Measurements from ENCODE around the gene NCL. TPM values are rescaled to one million over a fixed set of nuclear protein-coding genes. Genes with fewer than 3 reads are reported as not detected.

Gene NCL
- total and polyA plus RNA-seq, 5 experiments from 2014 or later: 370 to 590 (median 467) TPM

- Mint-ChIP-seq H3K27ac (peak overlapping the region in 5 of 10 donors; percentile 16 to 95 (median 65)), H3K4me1 (peaks cover 0 to 3% (median 0%) of the 10 kb centered on the region in 4 donors), H3K4me3 (peak overlapping the region in 1 of 10 donors; percentile 83), H3K27me3 (peaks cover 0 to 2% (median 0%) of the 10 kb centered on the region in 5 donors), H3K36me3 (peaks cover 0 to 4% (median 2%) of the 10 kb centered on the region in 3 donors), H3K9me3 (peaks cover 0 to 9% (median 6%) of the 10 kb centered on the region in 9 donors)
- peak in 1 of 2 donors; percentile 73 for ATAC-seq
- DNase-seq: peak in 5 of 10 donors; percentile 24 to 67 (median 40)
- POLR2A ChIA-PET: no interaction called here
Observed at GRCh38 chr2:231425811-231426703, 38.2 kb downstream of the NCL start.

- no peak for ATAC-seq
- H3K9me3 Mint-ChIP-seq: peaks cover 0 to 5% (median 0%) of the 10 kb centered on the region in 9 donors
- H3K4me1 Mint-ChIP-seq: peaks cover 0 to 3% (median 0%) of the 10 kb centered on the region in 4 donors
- DNase-seq: no peak
- H3K27me3 Mint-ChIP-seq: peaks cover 0 to 1% (median 0%) of the 10 kb centered on the region in 5 donors
- POLR2A ChIA-PET: no interaction called here
- H3K36me3 Mint-ChIP-seq: no peaks in the 10 kb centered on the region
- peak overlapping the region in 3 of 10 donors; percentile 32 to 95 (median 91) for H3K27ac Mint-ChIP-seq
- H3K4me3 Mint-ChIP-seq: no peak overlapping the region
Observed at GRCh38 chr2:231425291-231425810, 38.9 kb downstream of the NCL start.

- Mint-ChIP-seq H3K9me3 (no peaks in the 10 kb centered on the region), H3K27ac (no peak overlapping the region), H3K4me3 (no peak overlapping the region), H3K36me3 (no peaks in the 10 kb centered on the region), H3K27me3 (peaks cover 0 to 11% (median 2%) of the 10 kb centered on the region in 5 donors), H3K4me1 (peaks cover 0 to 3% (median 0%) of the 10 kb centered on the region in 4 donors)
- DNase-seq (no peak), ATAC-seq (no peak)
- POLR2A ChIA-PET: interaction anchor here (0.7 kb wide), 1 partner anchor 13 kb away, joined by 3 read pairs; no protein-coding TSS in a partner anchor
Observed at GRCh38 chr2:231423176-231423575, 41.1 kb downstream of the NCL start.

- DNase-seq: no peak
- Mint-ChIP-seq H3K9me3 (no peaks in the 10 kb centered on the region), H3K36me3 (no peaks in the 10 kb centered on the region), H3K27me3 (peaks cover 0 to 11% (median 2%) of the 10 kb centered on the region in 5 donors), H3K4me3 (no peak overlapping the region), H3K4me1 (peaks cover 0 to 3% (median 0%) of the 10 kb centered on the region in 4 donors), H3K27ac (no peak overlapping the region)
- no peak for ATAC-seq
- POLR2A ChIA-PET: no interaction called here
Observed at GRCh38 chr2:231422056-231422455, 42.2 kb downstream of the NCL start.

- Mint-ChIP-seq H3K27me3 (peaks cover 0 to 11% (median 2%) of the 10 kb centered on the region in 5 donors), H3K36me3 (no peaks in the 10 kb centered on the region), H3K4me1 (peaks cover 0 to 3% (median 0%) of the 10 kb centered on the region in 4 donors), H3K9me3 (no peaks in the 10 kb centered on the region), H3K4me3 (no peak overlapping the region), H3K27ac (peak overlapping the region in 1 of 10 donors; percentile 7)
- no peak for ATAC-seq
- DNase-seq: no peak
- POLR2A ChIA-PET: no interaction called here
Observed at GRCh38 chr2:231421051-231421580, 43.2 kb downstream of the NCL start.

GRCh38 chr2:231418820-231419640 lies 45.3 kb downstream of the NCL start:
- no peaks in the 10 kb centered on the region for H3K9me3 Mint-ChIP-seq
- POLR2A ChIA-PET: no interaction called here
- H3K27ac Mint-ChIP-seq: no peak overlapping the region
- no peaks in the 10 kb centered on the region for H3K36me3 Mint-ChIP-seq
- DNase-seq (no peak), ATAC-seq (no peak)
- H3K27me3 Mint-ChIP-seq: peaks cover 5 to 15% (median 11%) of the 10 kb centered on the region in 5 donors
- H3K4me3 Mint-ChIP-seq: no peak overlapping the region
- H3K4me1 Mint-ChIP-seq: no peaks in the 10 kb centered on the region

GRCh38 chr2:231415029-231415428 lies 49.3 kb downstream of the NCL start:
- Mint-ChIP-seq H3K4me1 (peaks cover 0 to 8% (median 3%) of the 10 kb centered on the region in 4 donors), H3K36me3 (peaks cover 0 to 7% (median 3%) of the 10 kb centered on the region in 3 donors), H3K27ac (peak overlapping the region in 1 of 10 donors; percentile 59), H3K4me3 (no peak overlapping the region), H3K9me3 (peaks cover 0 to 8% (median 5%) of the 10 kb centered on the region in 9 donors), H3K27me3 (peaks cover 16 to 46% (median 30%) of the 10 kb centered on the region in 5 donors)
- ATAC-seq (no peak), DNase-seq (no peak)
- POLR2A ChIA-PET: no interaction called here

- Mint-ChIP-seq H3K27ac (no peak overlapping the region), H3K9me3 (peaks cover 0 to 8% (median 6%) of the 10 kb centered on the region in 9 donors), H3K36me3 (peaks cover 0 to 9% (median 3%) of the 10 kb centered on the region in 3 donors), H3K4me1 (peaks cover 0 to 8% (median 3%) of the 10 kb centered on the region in 4 donors), H3K4me3 (peak overlapping the region in 2 of 10 donors; percentile 10 to 36), H3K27me3 (peaks cover 16 to 42% (median 30%) of the 10 kb centered on the region in 5 donors)
- no peak for ATAC-seq
- no peak for DNase-seq
- POLR2A ChIA-PET: no interaction called here
Observed at GRCh38 chr2:231413921-231414476, 50.3 kb downstream of the NCL start.

GRCh38 chr2:231413456-231413855 lies 50.8 kb downstream of the NCL start:
- H3K27ac Mint-ChIP-seq: no peak overlapping the region
- H3K4me3 Mint-ChIP-seq: no peak overlapping the region
- POLR2A ChIA-PET: no interaction called here
- peaks cover 0 to 8% (median 6%) of the 10 kb centered on the region in 9 donors for H3K9me3 Mint-ChIP-seq
- DNase-seq: no peak
- peaks cover 0 to 8% (median 3%) of the 10 kb centered on the region in 4 donors for H3K4me1 Mint-ChIP-seq
- peaks cover 0 to 9% (median 3%) of the 10 kb centered on the region in 3 donors for H3K36me3 Mint-ChIP-seq
- peaks cover 14 to 42% (median 30%) of the 10 kb centered on the region in 5 donors for H3K27me3 Mint-ChIP-seq
- ATAC-seq: no peak

- Mint-ChIP-seq H3K36me3 (peaks cover 0 to 9% (median 3%) of the 10 kb centered on the region in 3 donors), H3K27me3 (peaks cover 14 to 45% (median 30%) of the 10 kb centered on the region in 5 donors), H3K4me1 (peaks cover 0 to 8% (median 3%) of the 10 kb centered on the region in 4 donors), H3K4me3 (peak overlapping the region in 7 of 10 donors; percentile 38 to 65 (median 43)), H3K27ac (peak overlapping the region in 1 of 10 donors; percentile 43), H3K9me3 (peaks cover 0 to 8% (median 6%) of the 10 kb centered on the region in 9 donors)
- ATAC-seq: no peak
- POLR2A ChIA-PET: interaction anchor here (0.6 kb wide), 1 partner anchor 74 kb away, joined by 5 read pairs; no protein-coding TSS in a partner anchor
- no peak for DNase-seq
Observed at GRCh38 chr2:231412618-231412963, 51.7 kb downstream of the NCL start.

GRCh38 chr2:231411831-231412617 lies 52.3 kb downstream of the NCL start:
- Mint-ChIP-seq H3K36me3 (peaks cover 0 to 9% (median 3%) of the 10 kb centered on the region in 3 donors), H3K4me1 (peaks cover 0 to 9% (median 4%) of the 10 kb centered on the region in 4 donors), H3K4me3 (peak overlapping the region; percentile 38 to 79 (median 67)), H3K9me3 (peaks cover 0 to 8% (median 6%) of the 10 kb centered on the region in 9 donors), H3K27me3 (peaks cover 14 to 45% (median 30%) of the 10 kb centered on the region in 5 donors), H3K27ac (peak overlapping the region in 1 of 10 donors; percentile 43)
- POLR2A ChIA-PET: interaction anchor here (0.6 kb wide), 1 partner anchor 73 kb away, joined by 5 read pairs; no protein-coding TSS in a partner anchor
- peak; percentile 47 to 82 (median 56) for DNase-seq
- peak; percentile 85 to 100 for ATAC-seq

All from naive thymus-derived CD8-positive, alpha-beta T cell (primary cell).